B cell (primary cell): ENCODE measurements around the gene APBA2. TPM values are rescaled to one million over a fixed set of nuclear protein-coding genes. Genes with fewer than 3 reads are reported as not detected.

Experiments
- ATAC-seq: fragments of 200-7000 bp; cut with Tn5 transposase; one replicate; pipeline ENCODE4 v1.10.0; 2021; ENCODE audit warnings: low read depth, mild to moderate bottlenecking, moderate number of reproducible peaks, moderate library complexity
- CTCF ChIA-PET: fragments of 350-600 bp; sonication (Branson Sonifier 250); formaldehyde crosslinking; loops from one replicate; lab custom pipeline; 2021; ENCODE audit warnings: antibody characterized with exemption, inconsistent platforms; lab: Charles Lee
- POLR2A ChIA-PET: fragments of 350-600 bp; sonication (Branson Sonifier 250); formaldehyde crosslinking; loops from one replicate; lab custom pipeline; 2021; ENCODE audit warnings: antibody characterized with exemption; lab: Charles Lee
- DNase-seq: peaks from one replicate; pipeline ENCODE4 v3.0.0; 2013
- H2AFZ ChIP-seq: 2 replicates; pipeline ENCODE4 v1.6.1; 2012; ENCODE audit warnings: mild to moderate bottlenecking, low read depth, low read length; ENCODE audit not compliant: insufficient read depth, poor library complexity, severe bottlenecking
- H3K27ac ChIP-seq, 2 donors: 1 replicate in 1 of 2; 2 replicates in 1 of 2; pipeline ENCODE4 v1.5.1; 2012 to 2013; ENCODE audit warnings: low read length in 2 of 2, mild to moderate bottlenecking in 2 of 2, moderate library complexity in 1 of 2
- H3K27me3 ChIP-seq, 4 experiments: fragments of 200-600 bp in 1 of 4; sonication (generic) in 1 of 4; replicated peaks in 1 of 4; 1 replicate in 2 of 4; 2 replicates in 2 of 4; pipeline versions ENCODE4 v1.6.1 to v1.7.0; 2013 to 2016; ENCODE audit warnings: low read length in 3 of 4, mild to moderate bottlenecking in 2 of 4, mixed read lengths in 1 of 4, moderate library complexity in 1 of 4; ENCODE audit not compliant: insufficient read depth in 4 of 4, control insufficient read depth in 3 of 4; ENCODE audit errors: control extremely low read depth in 1 of 4
- H3K36me3 ChIP-seq, 2 experiments: replicated peaks in 1 of 2; 1 replicate in 1 of 2; 2 replicates in 1 of 2; pipeline versions ENCODE4 v1.6.1 to v1.7.1; 2013; ENCODE audit warnings: low read length in 1 of 2; ENCODE audit not compliant: insufficient read depth in 2 of 2, control insufficient read depth in 1 of 2; ENCODE audit errors: control extremely low read depth in 1 of 2, extremely low read depth in 1 of 2
- H3K4me1 ChIP-seq, 2 donors: fragments of 200-600 bp in 1 of 2; sonication (generic) in 1 of 2; 1 replicate in 1 of 2; 2 replicates in 1 of 2; pipeline versions ENCODE4 v1.5.1 to v1.6.1; 2013 to 2017; ENCODE audit warnings: low read length in 2 of 2; ENCODE audit not compliant: control insufficient read depth in 2 of 2, insufficient read depth in 2 of 2
- H3K4me2 ChIP-seq: replicated peaks from 2 replicates; pipeline ENCODE3; 2012; ENCODE audit warnings: mild to moderate bottlenecking, low read depth, low read length; ENCODE audit not compliant: poor library complexity, severe bottlenecking
- H3K4me3 ChIP-seq, 5 experiments: fragments of 200-600 bp in 1 of 5; sonication (generic) in 1 of 5; 1 replicate in 3 of 5; 2 replicates in 2 of 5; pipeline versions ENCODE4 v1.5.1 to v1.7.0; 2011 to 2016; ENCODE audit warnings: low read length in 4 of 5, mild to moderate bottlenecking in 4 of 5, low read depth in 2 of 5, control low read depth in 1 of 5, moderate library complexity in 1 of 5; ENCODE audit not compliant: insufficient read depth in 1 of 5; ENCODE audit errors: control extremely low read depth in 1 of 5, extremely low read depth in 1 of 5
- H3K79me2 ChIP-seq: fragments of 200-600 bp; sonication (generic); one replicate; pipeline ENCODE4 v1.6.0; 2016; ENCODE audit warnings: low read length; ENCODE audit not compliant: control insufficient read depth, insufficient read depth
- H3K9ac ChIP-seq: fragments of 200-600 bp; sonication (generic); 2 replicates; pipeline ENCODE4 v1.6.1; 2017; ENCODE audit warnings: mild to moderate bottlenecking, low read length, moderate library complexity
- H3K9me3 ChIP-seq, 3 donors: one replicate each; pipeline versions ENCODE4 v1.6.1 to v1.7.1; 2013; ENCODE audit warnings: low read length in 2 of 3; ENCODE audit not compliant: control insufficient read depth in 2 of 3, insufficient read depth in 1 of 3; ENCODE audit errors: control extremely low read depth in 1 of 3
- H4K20me1 ChIP-seq: 2 replicates; pipeline ENCODE4 v1.6.0; 2012; ENCODE audit warnings: mild to moderate bottlenecking, low read length; ENCODE audit not compliant: insufficient read depth, control insufficient read depth, poor library complexity, severe bottlenecking
- H3K27ac Mint-ChIP-seq: one replicate; pipeline ENCODE4 v1.8.0; 2021; ENCODE audit warnings: mixed read lengths
- H3K27me3 Mint-ChIP-seq: one replicate; pipeline ENCODE4 v1.8.0; 2021; ENCODE audit warnings: mixed read lengths
- H3K4me1 Mint-ChIP-seq: one replicate; pipeline ENCODE4 v1.8.0; 2021; ENCODE audit warnings: mixed read lengths
- H3K4me3 Mint-ChIP-seq: one replicate; pipeline ENCODE4 v1.8.0; 2021; ENCODE audit warnings: mixed read lengths
- H3K9me3 Mint-ChIP-seq: one replicate; pipeline ENCODE4 v1.8.0; 2022; ENCODE audit warnings: mixed read lengths; ENCODE audit not compliant: insufficient read depth
- CTCF ChIP-seq: fragments of 200-600 bp; IDR thresholded peaks from one replicate; pipeline ENCODE4 v1.8.0; 2022; ENCODE audit warnings: antibody characterized with exemption, mild to moderate bottlenecking
- EZH2 ChIP-seq: IDR thresholded peaks from 2 replicates; pipeline ENCODE4 v1.6.1; 2012; ENCODE audit warnings: borderline replicate concordance, low read depth, mild to moderate bottlenecking, moderate library complexity, low read length; ENCODE audit not compliant: insufficient read depth, poor library complexity, severe bottlenecking
- WGBS: methylation state at CpG from one replicate; pipeline ENCODE4 v1.1.5; 2013; ENCODE audit warnings: missing lambda C conversion rate; ENCODE audit not compliant: insufficient coverage; 5-methylcytosine and 5-hydroxymethylcytosine counted together
- intact Hi-C: fragments of 100-400 bp; cut with micrococcal nuclease; formaldehyde crosslinking; loops from one replicate; pipeline ENCODE4 v1.10.0; 2022
- polyA plus RNA-seq: library from polyadenylated mRNA; depleted of rRNA; stranded (reverse); fragments of >200 nt; gene quantifications from 2 replicates; pipeline ENCODE4 v1.2.3, GENCODE V29; 2012
- total RNA-seq, 2 donors: library from RNA; stranded (reverse); fragments of 120-200 nt in 1 of 2; gene quantifications; 1 replicate in 1 of 2; 2 replicates in 1 of 2; pipeline versions ENCODE4 v1.2.3 to v1.2.4, GENCODE V29; 2013 to 2022

The APBA2 gene
- total and polyA plus RNA-seq, 2 donors (not counting 1 experiment from before 2014, with no cell fraction given) = 0.19 TPM; not detected in 1

GRCh38 chr15:28990390-28990789 lies 104.6 kb downstream of the APBA2 start:
- Histone ChIP-seq H3K36me3 (no peaks in the 10 kb centered on the region), H4K20me1 (no peaks in the 10 kb centered on the region), H3K4me1 (no peaks in the 10 kb centered on the region), H3K4me2 (no peak overlapping the region), H3K27ac (no peak overlapping the region), H3K9me3 (peaks cover 0 to 5% (median 0%) of the 10 kb centered on the region in 3 donors), H3K9ac (no peak overlapping the region), H3K27me3 (no peaks in the 10 kb centered on the region), H2AFZ (no peak overlapping the region), H3K4me3 (no peak overlapping the region), H3K79me2 (no peaks in the 10 kb centered on the region)
- Mint-ChIP-seq H3K4me3 (no peak overlapping the region), H3K9me3 (peaks cover 3% of the 10 kb centered on the region), H3K4me1 (no peaks in the 10 kb centered on the region), H3K27me3 (no peaks in the 10 kb centered on the region), H3K27ac (no peak overlapping the region)
- ATAC-seq = no peak
- intact Hi-C loops = no loop called here
- TF ChIP-seq CTCF = no peak
- no peak for TF ChIP-seq EZH2
- no peak for DNase-seq
- ChIA-PET POLR2A (no interaction called here), CTCF (no interaction called here)
- no CpG with 5 or more reads among the region's 2 CpGs for WGBS

- Histone ChIP-seq H3K27me3 (no peaks in the 10 kb centered on the region), H2AFZ (no peak overlapping the region), H3K4me1 (no peaks in the 10 kb centered on the region), H3K79me2 (no peaks in the 10 kb centered on the region), H3K36me3 (no peaks in the 10 kb centered on the region), H3K4me3 (no peak overlapping the region), H3K27ac (no peak overlapping the region), H3K9me3 (peaks cover 0 to 3% (median 0%) of the 10 kb centered on the region in 3 donors), H4K20me1 (no peaks in the 10 kb centered on the region), H3K9ac (no peak overlapping the region), H3K4me2 (no peak overlapping the region)
- no peaks in the 10 kb centered on the region for H3K4me1 Mint-ChIP-seq
- intact Hi-C loops = no loop called here
- ChIA-PET CTCF (no interaction called here), POLR2A (no interaction called here)
- no peak overlapping the region for H3K4me3 Mint-ChIP-seq
- 88% methylated on average over 19 of the region's 21 CpGs for WGBS
- H3K9me3 Mint-ChIP-seq = peaks cover 3% of the 10 kb centered on the region
- DNase-seq = no peak
- H3K27me3 Mint-ChIP-seq = no peaks in the 10 kb centered on the region
- TF ChIP-seq CTCF (no peak), EZH2 (no peak)
- ATAC-seq = no peak
- no peak overlapping the region for H3K27ac Mint-ChIP-seq
These were observed 105.7 kb downstream of the APBA2 start for GRCh38 chr15:28991236-28992171.
